Measurements from ENCODE around the gene CD1C. TPM values are rescaled to one million over a fixed set of nuclear protein-coding genes. Genes with fewer than 3 reads are reported as not detected.

The CD1C gene
- total and polyA plus RNA-seq, 9 donors = 0.22 to 6.6 (median 0.28) TPM; not detected in 4

DNA sequence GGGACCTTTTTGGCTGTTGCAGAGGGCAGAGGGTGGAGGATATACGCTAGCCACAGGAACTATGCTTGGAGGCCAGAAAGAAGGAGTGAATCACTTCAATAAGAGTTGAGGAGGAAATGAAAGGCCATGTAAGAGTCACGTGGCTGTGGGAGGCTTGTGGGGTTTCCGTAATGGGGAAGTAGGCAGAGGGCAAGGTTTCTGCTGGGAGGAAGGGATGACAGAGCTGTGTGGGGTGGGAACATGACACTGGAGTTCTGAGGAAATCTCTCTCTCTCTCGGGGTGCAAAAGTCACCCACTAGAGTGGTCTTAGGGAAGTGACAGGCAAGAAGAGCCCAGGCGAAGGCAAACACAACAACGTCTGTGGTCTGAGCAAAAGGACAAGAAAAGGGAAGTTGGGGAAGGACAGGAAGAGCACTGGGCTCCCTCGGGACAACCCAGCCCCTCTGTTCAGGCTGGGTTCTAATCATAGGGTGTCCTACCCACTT is 3.9 kb upstream of the CD1C start:
- DNase-seq = no peak
- H3K4me3 ChIP-seq = no peak overlapping the region
- 49 to 61% (median 51%) methylated on average over 7 of the region's 7 CpGs for WGBS, 3 donors
- intact Hi-C loops (cut with DNase I) = no loop called here
- H3K36me3 ChIP-seq = no peaks in the 10 kb centered on the region
- no peaks in the 10 kb centered on the region for H3K4me1 ChIP-seq (ENCODE audit: insufficient read depth)
- no peaks in the 10 kb centered on the region for H3K9me3 ChIP-seq
- TF ChIP-seq POLR2A (IDR thresholded peaks at IDR 0.05) (no peak), EP300 (IDR thresholded peaks at IDR 0.05) (no peak)
- TF ChIP-seq, protein P1, sequence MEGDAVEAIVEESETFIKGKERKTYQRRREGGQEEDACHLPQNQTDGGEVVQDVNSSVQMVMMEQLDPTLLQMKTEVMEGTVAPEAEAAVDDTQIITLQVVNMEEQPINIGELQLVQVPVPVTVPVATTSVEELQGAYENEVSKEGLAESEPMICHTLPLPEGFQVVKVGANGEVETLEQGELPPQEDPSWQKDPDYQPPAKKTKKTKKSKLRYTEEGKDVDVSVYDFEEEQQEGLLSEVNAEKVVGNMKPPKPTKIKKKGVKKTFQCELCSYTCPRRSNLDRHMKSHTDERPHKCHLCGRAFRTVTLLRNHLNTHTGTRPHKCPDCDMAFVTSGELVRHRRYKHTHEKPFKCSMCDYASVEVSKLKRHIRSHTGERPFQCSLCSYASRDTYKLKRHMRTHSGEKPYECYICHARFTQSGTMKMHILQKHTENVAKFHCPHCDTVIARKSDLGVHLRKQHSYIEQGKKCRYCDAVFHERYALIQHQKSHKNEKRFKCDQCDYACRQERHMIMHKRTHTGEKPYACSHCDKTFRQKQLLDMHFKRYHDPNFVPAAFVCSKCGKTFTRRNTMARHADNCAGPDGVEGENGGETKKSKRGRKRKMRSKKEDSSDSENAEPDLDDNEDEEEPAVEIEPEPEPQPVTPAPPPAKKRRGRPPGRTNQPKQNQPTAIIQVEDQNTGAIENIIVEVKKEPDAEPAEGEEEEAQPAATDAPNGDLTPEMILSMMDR (IDR thresholded peaks at IDR 0.05) = no peak
- no peaks in the 10 kb centered on the region for H3K27me3 ChIP-seq
- no peak overlapping the region for H3K27ac ChIP-seq

DNA sequence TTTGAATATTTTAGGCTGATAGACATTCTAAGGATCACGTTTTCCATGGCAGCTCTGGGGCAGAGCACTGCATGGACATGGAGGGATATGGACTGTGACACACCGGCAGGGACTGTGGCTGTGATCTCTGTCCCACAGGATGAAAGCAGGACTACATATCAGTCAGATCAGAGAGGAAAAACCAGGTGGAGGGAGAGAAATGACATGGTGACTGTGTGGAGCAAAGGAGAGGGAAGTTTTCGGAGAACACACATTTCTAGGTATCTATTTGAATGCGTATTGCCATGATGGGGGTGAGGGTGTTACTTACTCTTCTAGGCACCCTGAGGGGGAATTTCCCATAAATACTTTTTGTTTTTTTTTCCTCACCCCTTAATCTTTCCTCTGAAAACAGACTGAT is 3.2 kb upstream of the CD1C start:
- no peak for DNase-seq
- Histone ChIP-seq H3K4me1 (ENCODE audit: insufficient read depth) (no peaks in the 10 kb centered on the region), H3K36me3 (no peaks in the 10 kb centered on the region), H3K4me3 (no peak overlapping the region), H3K27ac (no peak overlapping the region), H3K27me3 (no peaks in the 10 kb centered on the region), H3K9me3 (no peaks in the 10 kb centered on the region)
- no peak for TF ChIP-seq POLR2A (IDR thresholded peaks at IDR 0.05)
- TF ChIP-seq EP300 (IDR thresholded peaks at IDR 0.05) = no peak
- TF ChIP-seq, protein P1 (IDR thresholded peaks at IDR 0.05) = no peak
- WGBS, 3 donors = 83 to 88% (median 83%) methylated on average over 4 of the region's 4 CpGs
- intact Hi-C loops (cut with DNase I) = no loop called here

DNA sequence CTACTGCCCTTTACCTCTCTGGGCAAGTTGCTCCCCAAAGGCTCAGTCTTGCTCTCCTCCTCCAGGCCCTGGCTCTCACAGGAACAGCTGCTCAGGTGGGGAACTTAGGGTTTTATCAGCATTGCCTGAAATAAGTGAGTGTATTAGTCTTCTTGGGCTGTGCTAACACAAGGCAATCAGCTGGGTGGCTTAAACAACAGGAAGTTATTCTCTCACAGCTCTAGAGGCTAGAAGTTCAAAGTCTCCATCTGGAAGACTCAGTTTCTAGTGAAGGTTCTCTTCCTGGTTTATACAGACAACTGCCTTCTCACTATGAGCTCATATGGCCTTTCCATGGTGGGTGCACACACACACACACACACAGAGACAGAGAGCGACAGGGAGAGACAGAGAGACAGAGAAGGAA is 2.8 kb upstream of the CD1C start:
- H3K4me1 ChIP-seq (ENCODE audit: insufficient read depth) = no peaks in the 10 kb centered on the region
- H3K27me3 ChIP-seq = no peaks in the 10 kb centered on the region
- intact Hi-C loops (cut with DNase I) = no loop called here
- DNase-seq = no peak
- no peaks in the 10 kb centered on the region for H3K9me3 ChIP-seq
- H3K36me3 ChIP-seq = no peaks in the 10 kb centered on the region
- no peak overlapping the region for H3K4me3 ChIP-seq
- no peak overlapping the region for H3K27ac ChIP-seq
- 81 to 85% (median 83%) methylated on average over 1 of the region's 1 CpG for WGBS, 3 donors
- TF ChIP-seq, protein P1 (IDR thresholded peaks at IDR 0.05) = no peak
- TF ChIP-seq POLR2A (IDR thresholded peaks at IDR 0.05) (no peak), EP300 (IDR thresholded peaks at IDR 0.05) (no peak)

DNA sequence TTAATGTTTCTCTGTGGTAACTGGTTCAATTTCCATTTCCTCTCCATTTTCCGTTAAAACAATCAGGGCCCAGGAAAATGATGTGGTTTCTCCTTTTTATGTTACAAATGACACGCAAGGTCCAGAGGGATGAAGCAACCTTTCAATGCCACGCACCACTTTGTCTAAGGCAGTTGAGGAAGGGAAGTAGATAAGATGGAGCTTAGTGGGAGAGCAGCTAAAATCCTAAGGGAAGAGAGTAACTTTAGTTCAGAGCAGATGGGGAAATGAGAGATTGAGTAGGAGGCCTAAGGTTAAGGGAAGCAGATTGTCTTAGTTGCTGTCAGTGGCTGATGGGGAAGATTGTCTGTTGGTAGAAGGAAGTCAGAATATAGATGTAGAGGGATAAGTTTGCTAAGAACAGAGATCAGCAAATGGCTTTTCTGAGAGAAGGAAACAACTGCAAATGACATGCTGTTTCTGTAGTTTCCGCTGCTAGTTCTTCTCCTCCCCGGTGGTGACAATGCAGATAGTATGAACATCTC is 660 bp downstream of the CD1C start:
- no peaks in the 10 kb centered on the region for H3K4me1 ChIP-seq (ENCODE audit: insufficient read depth)
- no peaks in the 10 kb centered on the region for H3K36me3 ChIP-seq
- no peak overlapping the region for H3K27ac ChIP-seq
- no peaks in the 10 kb centered on the region for H3K9me3 ChIP-seq
- TF ChIP-seq POLR2A (IDR thresholded peaks at IDR 0.05) (no peak), EP300 (IDR thresholded peaks at IDR 0.05) (no peak)
- TF ChIP-seq, protein P1 (IDR thresholded peaks at IDR 0.05) = no peak
- intact Hi-C loops (cut with DNase I) = no loop called here
- no peaks in the 10 kb centered on the region for H3K27me3 ChIP-seq
- 85 to 90% (median 86%) methylated on average over 5 of the region's 5 CpGs for WGBS, 3 donors
- DNase-seq = no peak
- no peak overlapping the region for H3K4me3 ChIP-seq
